ENCODE results near the gene ASCC3.
"Not testable (repeated sequence)": the region's sequence is repeated elsewhere in the genome, so short reads cannot be mapped to it uniquely, and the experiment has no call there.

The ASCC3 gene

DNA sequence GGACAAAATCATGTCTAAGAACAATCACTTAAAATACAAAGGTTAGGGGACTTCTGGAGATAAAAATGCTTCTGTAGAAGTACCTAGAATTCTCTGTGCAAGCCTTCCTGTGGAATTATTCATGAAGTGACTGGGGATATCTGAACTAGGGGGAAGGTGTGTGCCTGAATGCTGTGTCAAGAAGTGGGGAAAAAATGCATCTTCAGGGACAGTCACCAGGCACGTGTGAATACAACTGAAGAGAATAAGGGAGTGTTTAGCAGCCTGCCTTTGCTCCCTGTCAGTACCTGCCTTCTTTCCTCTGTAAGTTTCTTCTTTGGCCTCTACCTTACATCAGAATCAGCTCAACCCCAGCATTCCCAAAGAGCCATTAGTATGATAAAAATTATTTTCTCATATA is 201.0 kb downstream of the ASCC3 start:
- no peak for FAIRE-seq
- no peak for DNase-seq (ENCODE audit: extremely low spot score, insufficient read length, low read depth)

DNA sequence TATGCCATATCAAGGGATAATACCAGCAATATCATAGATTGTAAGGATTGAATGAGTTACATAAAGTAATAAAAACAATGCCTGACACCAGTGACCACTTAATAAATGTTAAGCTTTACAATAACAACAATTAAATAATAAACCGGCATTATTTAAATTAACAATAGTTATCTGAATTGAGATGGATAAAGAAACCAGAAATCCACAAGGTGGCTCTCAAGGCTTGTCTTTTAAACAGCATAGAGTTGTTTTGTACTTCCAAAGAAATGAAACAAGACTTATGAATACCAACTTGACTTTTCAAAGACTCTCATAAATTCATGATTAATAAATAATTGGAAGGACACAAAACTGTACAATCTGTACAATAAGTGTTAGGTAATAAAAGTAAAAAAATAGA is 203.1 kb downstream of the ASCC3 start:
- FAIRE-seq: no peak

DNA sequence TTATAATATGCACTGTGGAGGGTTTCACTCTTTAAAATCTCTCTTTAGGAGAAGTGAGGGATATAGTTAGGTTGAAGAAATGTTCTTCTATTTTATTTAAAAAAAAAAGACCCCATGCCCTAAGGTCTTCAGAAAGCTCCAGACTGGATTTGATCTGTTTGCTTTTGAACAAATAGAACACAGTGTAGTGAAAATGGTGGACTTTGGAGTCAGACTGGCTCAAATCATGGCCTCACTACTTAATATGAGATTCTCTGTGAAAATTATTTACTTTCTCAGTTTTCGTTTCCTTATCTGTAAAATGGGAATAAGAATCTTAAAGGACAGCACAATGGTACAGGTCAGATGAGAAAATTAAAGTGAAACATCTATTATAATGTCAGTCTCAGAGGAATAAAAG is 203.9 kb downstream of the ASCC3 start:
- no peak for FAIRE-seq
- DNase-seq (ENCODE audit: extremely low spot score, insufficient read length, low read depth): no peak

More for the DNA sequence above, 203.1 kb downstream of the ASCC3 start:
- DNase-seq (ENCODE audit: extremely low spot score, insufficient read length, low read depth): no peak

DNA sequence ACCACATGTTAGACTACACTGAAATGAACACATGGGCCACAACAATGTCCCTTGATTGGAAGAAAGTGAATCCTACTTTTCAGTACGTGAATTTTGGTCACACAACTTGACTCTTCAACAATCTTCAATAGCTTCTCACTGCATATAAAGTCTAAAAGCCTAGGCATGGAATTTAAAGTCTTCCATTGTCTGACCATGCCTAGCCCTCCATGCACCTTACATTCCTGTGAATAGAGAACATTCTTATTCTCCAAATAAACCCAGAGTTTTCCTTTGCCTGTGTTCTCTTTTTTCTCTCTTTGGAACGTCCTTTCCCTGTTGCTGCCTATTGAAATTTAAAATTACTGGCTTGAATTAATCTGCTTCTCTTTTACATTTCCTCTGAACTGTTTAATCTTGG is 207.5 kb downstream of the ASCC3 start:
- no peak for FAIRE-seq
- no peak for DNase-seq (ENCODE audit: extremely low spot score, insufficient read length, low read depth)

DNA sequence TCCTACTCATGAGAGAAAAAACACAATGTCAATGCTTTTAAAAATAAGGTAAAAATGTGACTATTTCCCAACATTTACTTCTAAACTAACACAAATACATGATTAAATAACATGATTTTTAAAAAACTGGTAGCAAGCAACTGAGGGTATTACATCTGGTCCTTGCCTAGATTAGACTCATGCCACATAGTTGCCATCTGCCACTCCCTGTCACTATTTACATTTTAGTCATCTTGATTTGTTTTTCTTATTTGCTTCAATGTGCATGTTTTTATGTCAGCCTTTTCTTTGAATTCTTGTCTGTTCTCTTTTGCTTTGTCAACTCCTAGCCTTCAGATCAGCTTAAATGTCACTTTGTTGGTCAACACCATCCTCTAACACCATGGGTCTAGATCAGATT is 209.4 kb downstream of the ASCC3 start:
- no peak for FAIRE-seq
- DNase-seq (ENCODE audit: extremely low spot score, insufficient read length, low read depth): no peak

DNA sequence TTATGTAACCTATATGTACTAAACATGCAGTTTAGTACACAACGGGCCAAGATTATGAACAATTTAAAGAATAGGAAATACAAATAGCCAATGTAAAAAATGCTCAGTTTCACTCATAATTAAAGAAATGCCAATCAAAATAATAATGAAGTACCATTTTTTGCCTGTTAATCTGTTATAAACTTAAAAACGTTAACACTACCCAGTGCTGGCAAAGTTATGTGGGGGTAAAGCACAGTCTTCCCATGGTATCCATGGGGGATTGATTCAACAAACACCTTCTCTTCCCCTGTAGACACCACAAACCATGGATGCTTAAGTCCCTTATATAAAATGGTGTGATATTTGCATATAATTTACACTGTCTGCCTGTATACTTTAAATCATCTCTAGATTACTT is 211.1 kb downstream of the ASCC3 start:
- no peak for DNase-seq (ENCODE audit: extremely low spot score, insufficient read length, low read depth)
- no peak for FAIRE-seq

DNA sequence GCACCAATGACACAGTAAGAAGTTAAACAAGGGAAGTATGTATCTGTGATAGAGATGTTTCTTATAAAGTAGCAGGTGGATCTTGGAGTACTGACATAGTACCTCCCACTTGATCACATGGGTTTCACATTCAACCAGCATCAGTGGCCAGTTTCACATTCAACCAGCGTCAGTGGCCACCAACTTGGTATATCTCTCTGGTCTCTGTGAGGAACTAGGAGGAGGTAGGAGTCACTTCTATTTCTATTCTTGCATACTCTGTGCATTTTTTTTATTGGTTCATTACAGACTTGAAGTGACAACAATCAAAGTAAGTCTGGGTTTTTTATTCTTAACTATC is 216.1 kb downstream of the ASCC3 start:
- FAIRE-seq (peak; percentile 88), DNase-seq (ENCODE audit: extremely low spot score, insufficient read length, low read depth) (peak; percentile 4)

DNA sequence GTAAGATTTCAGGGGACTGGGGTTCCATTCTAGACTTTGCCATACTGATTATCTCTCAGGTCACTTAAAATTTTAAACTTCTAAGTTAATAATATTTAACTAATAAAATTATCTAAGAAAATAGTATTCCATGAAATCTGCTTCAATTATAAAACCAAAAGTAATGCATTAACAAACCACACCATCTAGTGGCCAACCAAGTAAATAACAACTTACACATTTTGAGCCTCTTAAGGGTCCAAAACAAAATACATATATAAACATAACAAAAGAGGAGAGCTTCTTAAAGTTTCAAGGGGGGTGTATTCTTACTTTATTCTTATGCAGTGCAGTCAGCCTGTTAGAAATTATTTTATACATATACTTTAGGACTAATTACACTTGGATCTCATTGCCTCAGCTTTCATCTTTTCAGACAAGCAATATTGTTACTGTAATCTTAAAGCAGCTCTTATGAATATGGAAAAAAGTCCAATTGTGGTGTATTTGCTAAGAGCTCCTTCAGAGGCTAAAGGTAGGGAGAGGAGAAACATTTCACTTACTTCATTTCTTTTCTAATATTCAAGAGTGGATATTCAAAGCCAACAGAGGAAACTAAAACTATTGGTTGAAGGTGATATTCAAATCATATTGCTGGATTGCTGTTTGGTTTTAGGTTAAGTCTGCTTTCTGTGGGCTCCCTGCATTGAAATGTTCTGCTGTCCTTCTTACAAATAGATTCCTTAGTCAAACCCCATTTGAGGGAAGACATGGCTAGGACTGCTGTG is 216.7 kb downstream of the ASCC3 start:
- FAIRE-seq (no peak), DNase-seq (ENCODE audit: extremely low spot score, insufficient read length, low read depth) (no peak)

DNA sequence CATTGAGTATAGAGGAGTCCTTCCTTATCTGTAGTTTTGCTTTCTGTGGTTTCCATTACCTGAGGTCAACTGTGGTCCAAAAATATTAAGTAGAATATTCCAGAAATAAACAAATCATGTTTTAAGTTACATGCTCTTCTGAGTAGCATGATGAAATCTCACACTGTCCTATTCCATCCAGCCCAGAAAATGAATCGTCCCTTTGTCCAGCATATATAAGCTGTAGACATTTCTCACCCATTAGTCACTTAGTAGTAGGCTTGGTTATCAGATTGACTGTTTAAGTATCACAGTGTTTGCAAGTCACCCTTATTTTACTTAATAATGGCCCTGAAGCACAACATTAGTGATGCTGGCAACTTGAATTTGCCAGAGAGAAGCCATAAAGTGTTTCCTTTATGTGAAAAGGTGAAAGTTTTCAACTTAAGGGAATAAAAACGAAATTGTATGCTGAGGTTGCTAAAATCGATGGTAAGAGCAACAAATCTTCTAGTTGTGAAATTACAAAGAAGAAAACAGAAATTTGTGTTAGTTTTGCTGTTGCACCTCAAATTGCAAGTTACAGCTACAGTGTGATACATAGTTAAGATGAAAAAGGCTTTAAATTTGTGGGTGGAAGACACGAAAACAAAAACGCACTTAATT is 217.8 kb downstream of the ASCC3 start:
- DNase-seq (ENCODE audit: extremely low spot score, insufficient read length, low read depth) (no peak), FAIRE-seq (no peak)

DNA sequence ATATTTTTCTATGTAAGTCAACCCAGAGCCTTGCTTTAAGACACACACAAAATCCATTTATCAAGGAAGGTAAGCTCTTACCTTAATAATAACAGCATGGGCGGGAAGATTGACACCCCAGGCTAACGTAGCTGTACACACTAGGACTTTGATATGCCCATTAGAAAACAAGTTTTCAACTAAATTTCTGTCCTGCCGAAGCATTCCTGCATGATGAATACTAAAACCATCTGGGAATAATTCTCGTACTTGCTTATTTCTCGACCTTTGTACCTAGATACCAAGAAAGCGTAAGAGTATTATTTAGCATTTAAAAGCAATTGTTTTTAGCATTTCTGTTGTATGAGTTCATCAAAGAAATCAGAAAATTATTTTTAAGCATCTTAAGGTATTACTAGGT is 218.9 kb downstream of the ASCC3 start:
- FAIRE-seq: no peak
- DNase-seq (ENCODE audit: extremely low spot score, insufficient read length, low read depth): no peak

DNA sequence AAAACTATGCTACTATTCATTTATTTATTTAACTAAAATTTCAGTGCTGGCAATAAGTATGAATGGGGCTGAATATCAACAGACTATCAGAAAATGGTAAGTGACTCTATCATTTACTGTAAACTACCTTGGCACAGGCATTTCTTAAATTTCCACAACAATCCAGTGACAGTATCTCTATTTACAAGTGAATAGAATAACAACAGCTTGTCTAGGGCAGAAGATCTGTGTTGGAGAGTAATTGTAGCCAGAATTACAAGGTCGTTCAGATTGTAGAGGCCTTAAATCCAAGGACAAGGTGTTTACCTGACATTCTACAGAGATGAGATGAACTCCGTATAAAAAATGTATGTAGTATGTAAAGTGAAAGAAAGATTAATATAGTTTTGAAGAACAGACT is 222.6 kb downstream of the ASCC3 start:
- DNase-seq (ENCODE audit: extremely low spot score, insufficient read length, low read depth) (no peak), FAIRE-seq (no peak)

DNA sequence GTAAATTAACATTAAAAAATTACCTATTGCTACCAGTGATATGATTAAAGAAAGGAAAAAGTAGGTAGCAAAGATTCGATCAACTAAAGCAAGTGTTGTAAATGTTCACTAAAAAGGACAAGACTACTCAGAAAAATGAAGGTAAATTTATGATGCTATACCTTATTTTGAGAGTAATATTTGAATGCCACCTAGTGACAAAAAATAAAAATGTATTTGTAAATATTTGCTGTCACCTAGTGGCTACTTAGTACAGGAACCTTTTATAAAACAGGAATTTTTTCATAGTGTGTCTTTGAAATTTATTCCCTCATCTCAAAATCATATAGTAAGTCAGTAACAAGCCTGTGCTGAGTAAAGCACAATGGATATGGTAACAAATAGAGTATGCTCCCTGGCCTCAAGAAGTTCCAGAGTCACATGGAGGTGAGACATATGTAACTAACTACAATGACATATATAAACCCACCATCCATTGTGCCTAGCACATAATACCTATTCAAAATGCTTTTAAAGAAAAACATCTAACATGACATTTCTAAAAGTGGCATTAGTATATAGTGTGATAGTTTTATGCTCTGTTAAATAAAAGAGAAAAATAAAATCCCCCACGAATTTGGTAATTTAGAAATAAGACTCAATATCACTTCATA is 223.3 kb downstream of the ASCC3 start:
- FAIRE-seq: peak; percentile 78

DNA sequence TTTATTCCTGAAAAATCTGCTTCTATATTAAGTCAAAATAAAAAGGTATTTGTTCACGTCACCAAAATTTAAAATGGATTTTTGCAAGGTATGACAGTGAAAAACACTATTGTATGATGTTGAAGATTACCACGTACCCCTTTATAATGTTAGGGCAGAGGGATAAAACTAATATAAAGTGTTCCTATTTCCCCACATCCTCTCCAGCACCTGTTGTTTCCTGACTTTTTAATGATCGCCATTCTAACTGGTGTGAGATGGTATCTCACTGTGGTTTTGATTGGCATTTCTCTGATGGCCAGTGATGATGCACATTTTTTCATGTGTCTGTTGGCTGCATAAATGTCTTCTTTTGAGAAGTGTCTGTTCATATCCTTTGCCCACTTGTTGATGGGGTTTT is 240.0 kb downstream of the ASCC3 start:
- not testable (repeated sequence) for DNase-seq (ENCODE audit: extremely low spot score, insufficient read length, low read depth); FAIRE-seq

More for the DNA sequence above, 223.3 kb downstream of the ASCC3 start:
- no peak for DNase-seq (ENCODE audit: extremely low spot score, insufficient read length, low read depth)

DNA sequence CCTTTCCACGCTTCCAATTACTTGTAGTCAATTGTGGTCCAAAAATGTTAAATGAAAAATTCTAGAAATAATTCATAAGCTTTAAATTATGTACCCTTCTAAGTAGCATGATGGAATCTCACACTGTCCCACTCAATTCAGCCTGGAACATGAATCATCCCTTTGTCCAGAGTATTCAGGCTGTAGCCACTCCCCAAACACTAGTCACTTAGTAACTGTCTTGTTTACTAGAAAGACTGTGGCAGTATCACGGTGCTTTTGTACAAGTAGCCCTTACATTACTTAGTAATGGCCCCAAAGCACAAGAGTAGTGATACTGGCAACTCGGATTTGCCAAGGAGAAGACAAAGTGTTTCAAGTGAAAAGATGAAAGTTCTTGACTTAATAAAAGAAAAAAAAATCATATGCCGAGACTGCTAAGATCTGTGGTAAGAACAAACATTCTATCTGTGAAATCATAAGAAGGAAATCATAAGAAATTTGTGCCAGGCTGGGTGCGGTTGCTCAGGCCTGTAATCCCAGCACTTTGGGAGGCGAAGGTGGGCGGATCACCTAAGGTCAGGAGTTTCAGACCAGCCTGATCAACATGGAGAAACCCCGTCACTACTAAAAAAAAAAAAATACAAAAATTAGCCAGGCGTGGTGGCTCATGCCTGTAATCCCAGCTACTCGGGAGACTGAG is 247.9 kb downstream of the ASCC3 start:
- DNase-seq (ENCODE audit: extremely low spot score, insufficient read length, low read depth) (no peak), FAIRE-seq (no peak)

DNA sequence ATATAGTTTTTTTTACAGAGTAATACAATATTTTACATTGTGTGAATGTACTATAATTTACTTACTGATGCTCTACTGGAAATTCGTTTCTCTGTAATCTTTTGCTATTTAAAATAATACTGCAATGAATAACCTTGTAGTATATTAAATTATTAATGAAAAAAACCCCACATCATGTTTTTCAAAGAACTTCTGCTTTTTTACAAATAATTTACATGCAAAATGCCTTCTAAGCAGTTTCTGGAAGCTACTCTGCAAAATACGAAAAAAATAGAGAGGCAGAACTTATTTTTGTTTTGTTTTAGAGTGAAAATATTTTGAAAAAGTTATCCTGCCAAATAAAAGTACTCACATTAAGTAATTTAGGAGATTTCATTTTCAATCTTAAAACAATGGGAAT is 250.6 kb downstream of the ASCC3 start:
- DNase-seq (ENCODE audit: extremely low spot score, insufficient read length, low read depth) (no peak), FAIRE-seq (no peak)

DNA sequence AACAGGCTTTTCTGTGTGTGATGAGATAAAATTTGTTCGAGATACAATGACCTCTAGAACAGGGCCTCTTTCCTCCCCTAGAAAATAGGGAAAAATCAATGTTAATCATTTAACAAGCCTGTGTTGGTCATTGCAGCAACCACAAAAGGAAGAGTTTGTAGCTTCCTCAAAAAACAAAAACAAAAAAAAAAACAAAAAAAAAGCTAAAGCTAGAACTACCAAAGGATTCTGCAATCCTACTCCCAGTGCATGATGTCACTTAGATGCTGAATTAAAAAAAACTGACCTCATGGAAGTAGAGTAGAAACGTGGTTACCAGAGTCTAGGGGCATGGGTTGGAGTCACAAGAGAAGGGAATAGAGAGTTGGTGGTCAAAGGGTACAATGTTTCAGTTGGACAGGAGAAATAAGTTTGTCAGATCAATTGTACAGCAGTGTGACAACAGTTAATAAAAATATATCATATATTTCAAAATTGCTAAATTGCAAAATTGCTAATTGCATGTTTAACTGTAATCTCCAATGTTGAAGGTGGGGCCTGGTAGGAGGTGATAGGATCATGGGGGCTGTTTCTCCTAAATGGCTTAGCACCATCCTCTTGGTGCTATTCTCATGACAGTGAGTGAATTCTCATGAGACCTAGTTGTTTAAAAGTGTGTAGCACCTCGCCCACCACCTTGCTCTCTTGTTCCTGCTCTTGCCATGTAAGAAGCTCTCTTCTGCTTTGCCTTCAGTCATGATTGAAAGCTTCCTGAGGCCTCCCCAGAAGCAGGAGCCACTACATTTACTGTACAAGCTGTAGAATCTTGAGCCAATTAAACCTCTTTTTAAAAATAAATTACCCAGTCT is 253.0 kb downstream of the ASCC3 start:
- FAIRE-seq (no peak), DNase-seq (ENCODE audit: extremely low spot score, insufficient read length, low read depth) (no peak)

DNA sequence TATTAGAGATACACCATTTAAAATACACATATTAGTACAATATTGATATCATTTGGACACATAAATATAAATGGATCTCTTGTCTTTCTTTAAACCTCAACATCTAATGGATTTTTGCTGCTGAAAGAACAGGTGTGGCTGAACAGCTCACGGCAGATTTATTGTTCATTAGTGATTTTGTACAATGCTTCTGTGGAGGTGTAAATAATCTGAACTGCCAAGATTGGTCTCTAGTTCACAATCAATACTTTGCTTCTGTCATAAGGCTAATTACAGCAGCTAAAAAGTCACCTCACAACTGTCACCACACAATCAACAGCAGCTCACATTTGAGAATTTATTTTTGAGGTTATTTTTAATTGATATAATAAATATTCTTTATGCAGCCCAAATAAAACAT is 254.4 kb downstream of the ASCC3 start:
- DNase-seq (ENCODE audit: extremely low spot score, insufficient read length, low read depth): no peak
- FAIRE-seq: no peak

DNA sequence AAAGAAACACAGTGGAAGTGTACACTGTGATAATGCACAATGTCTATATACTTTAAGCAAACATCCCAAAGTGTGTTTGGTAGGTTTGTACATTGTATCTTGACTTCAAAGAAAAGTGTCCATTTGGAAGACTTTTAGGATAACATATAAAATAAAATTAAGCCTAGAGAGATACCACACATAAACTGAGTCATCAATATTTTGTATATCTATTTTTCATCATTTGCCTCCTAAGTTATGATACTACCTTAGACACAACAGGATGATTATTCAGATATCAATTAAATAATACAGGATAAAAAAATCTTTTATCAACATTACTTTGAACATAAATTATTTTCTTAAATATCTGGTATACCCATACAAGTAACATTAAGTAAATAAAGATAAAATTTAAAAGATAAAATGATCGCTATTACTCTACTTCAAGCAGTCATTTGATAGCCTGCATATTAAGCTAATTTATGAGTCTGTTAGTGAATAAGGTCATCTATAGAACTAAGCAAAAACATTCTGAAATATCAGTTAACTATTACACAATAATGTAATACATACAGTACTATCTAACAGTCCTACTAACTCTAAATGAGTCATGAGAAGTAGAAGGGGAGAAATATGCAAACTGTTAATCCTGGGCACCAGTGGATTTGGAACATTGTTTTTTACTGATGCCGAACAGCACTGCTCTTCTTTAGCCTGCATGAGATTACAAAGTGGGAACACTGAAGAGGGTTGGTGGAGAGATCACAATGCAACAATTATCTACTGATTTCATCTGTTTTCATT is 258.0 kb downstream of the ASCC3 start:
- DNase-seq (ENCODE audit: extremely low spot score, insufficient read length, low read depth): no peak
- FAIRE-seq: no peak
